C4-2B (cell line): Measurements from ENCODE around the gene PIK3R6.

ENCODE experiments used
- ZFX ChIP-seq: fragments of 450-650 bp; IDR thresholded peaks from 2 replicates; pipeline ENCODE4 v1.6.1; 2017
- TF ChIP-seq, protein P1 (sequence below): fragments of 450-650 bp; conservative IDR thresholded peaks from 2 replicates; pipeline ENCODE4 v1.5.1; 2017; ENCODE audit warnings: mild to moderate bottlenecking

DNA sequence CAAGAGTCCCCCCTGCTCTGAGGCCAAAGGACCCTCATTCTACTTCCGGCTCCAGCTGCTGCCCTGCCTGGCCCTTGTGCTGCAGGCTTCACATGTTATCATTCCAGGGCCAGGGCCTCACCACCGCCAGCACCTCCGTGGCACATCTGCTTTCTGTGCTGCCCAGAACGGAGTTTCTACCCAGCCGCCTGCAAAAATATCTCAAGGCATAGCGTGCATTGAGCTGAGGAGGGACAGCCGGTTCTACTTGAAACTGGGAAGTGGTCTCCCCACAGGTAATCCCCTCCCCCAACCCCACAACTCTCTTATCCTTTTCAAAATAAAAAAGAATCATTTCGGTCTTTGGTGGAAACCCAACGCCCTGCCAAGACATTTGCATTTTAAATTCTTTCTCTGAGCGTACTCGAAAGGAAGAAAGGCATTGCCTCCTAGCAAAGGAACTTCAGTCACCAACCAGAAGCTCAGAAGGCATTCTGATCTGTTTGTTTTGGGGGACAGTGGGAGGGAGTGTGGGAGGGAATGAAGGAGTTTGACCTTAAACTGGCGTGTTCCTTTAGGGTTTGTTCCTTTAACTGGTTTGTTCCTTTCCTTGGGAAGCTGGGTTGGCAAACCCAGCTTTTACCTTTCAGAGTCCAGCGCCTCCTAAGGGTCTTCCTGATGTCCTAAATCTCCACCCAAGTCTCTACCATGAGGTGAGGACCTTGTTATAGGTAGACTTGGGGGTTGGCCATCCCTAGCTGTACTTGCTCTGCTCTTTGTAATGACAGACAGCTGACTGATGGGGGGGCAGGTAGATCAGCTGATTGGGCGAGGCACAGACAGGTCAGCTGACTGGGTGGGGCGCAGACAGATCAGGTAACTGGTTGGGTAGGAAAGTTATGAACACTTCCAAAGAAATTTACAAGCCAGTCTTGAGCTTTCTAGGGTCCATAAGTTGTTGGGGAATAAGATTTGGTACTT is 33.4 kb upstream of the PIK3R6 start:
- TF ChIP-seq, protein P1, sequence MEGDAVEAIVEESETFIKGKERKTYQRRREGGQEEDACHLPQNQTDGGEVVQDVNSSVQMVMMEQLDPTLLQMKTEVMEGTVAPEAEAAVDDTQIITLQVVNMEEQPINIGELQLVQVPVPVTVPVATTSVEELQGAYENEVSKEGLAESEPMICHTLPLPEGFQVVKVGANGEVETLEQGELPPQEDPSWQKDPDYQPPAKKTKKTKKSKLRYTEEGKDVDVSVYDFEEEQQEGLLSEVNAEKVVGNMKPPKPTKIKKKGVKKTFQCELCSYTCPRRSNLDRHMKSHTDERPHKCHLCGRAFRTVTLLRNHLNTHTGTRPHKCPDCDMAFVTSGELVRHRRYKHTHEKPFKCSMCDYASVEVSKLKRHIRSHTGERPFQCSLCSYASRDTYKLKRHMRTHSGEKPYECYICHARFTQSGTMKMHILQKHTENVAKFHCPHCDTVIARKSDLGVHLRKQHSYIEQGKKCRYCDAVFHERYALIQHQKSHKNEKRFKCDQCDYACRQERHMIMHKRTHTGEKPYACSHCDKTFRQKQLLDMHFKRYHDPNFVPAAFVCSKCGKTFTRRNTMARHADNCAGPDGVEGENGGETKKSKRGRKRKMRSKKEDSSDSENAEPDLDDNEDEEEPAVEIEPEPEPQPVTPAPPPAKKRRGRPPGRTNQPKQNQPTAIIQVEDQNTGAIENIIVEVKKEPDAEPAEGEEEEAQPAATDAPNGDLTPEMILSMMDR: no peak
- no peak for TF ChIP-seq ZFX
